Measurements from ENCODE around the gene PPFIA3. TPM values are rescaled to one million over a fixed set of nuclear protein-coding genes. Genes with fewer than 3 reads are reported as not detected.

The PPFIA3 gene
- total and polyA plus RNA-seq, 3 donors from 2014 or later: 8.8 to 13.1 (median 9.2) TPM

- DNase-seq: no peak
- Histone ChIP-seq H3K9me3 (no peaks in the 10 kb centered on the region), H3K27ac (peak overlapping the region in 1 of 2 donors; percentile 84), H3K4me3 (peak overlapping the region in 1 of 2 donors; percentile 72), H3K36me3 (ENCODE audit: low read depth, missing control alignments) (no peaks in the 10 kb centered on the region), H3K27me3 (no peaks in the 10 kb centered on the region), H3K4me1 (peaks cover 22% of the 10 kb centered on the region)
- no peak for TF ChIP-seq CTCF (IDR thresholded peaks at IDR 0.05)
- no peak for TF ChIP-seq POLR2A (IDR thresholded peaks at IDR 0.05)
- 38 to 67% methylated on average over 6 to 11 of the region's 11 CpGs for WGBS, 2 donors
- intact Hi-C loops (cut with DNase I; ENCODE audit: low total_unique reads): loop anchor here (10.0 kb wide), 1 partner anchor 53 kb away; no protein-coding TSS in a partner anchor
These were observed 28.8 kb downstream of the PPFIA3 start for GRCh38 chr19:49148044-49148682.

DNA sequence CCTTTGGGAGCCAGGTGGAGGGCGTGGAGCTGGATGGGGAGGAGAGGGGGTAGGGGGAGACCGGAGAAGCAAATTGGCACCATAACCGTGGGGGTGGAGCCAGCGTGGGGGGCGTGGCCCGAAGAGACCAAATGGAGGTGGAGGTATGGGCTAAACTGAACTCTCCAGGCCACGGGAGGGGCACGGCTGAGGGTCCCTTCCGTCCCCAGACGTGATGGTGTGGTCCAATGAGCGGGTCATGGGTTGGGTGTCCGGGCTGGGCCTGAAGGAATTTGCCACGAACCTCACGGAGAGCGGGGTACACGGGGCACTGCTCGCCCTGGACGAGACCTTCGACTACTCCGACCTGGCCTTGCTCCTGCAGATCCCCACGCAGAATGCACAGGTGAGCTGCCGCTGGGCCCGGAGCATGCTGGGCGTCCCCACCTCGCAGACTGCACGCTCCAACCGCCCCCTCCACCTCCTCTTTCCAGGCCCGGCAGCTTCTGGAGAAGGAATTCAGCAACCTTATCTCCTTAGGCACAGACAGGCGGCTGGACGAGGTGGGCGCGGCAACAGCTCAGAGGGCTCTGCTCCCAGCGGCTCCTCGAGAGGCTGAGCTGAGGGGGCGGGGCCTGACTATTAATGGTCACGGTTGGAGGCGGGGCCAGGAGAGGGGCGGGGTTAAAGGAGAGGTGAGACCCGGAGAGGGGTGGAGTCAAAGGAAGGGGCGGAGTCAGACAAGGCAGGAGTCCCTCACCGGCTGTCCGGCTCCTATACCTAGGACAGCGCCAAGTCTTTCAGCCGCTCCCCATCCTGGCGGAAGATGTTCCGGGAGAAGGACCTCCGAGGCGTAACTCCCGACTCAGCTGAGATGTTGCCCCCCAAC is 29.7 kb downstream of the PPFIA3 start:
- Histone ChIP-seq H3K27ac (peak overlapping the region; percentile 67 to 84), H3K4me3 (peak overlapping the region; percentile 65 to 72), H3K27me3 (no peaks in the 10 kb centered on the region), H3K4me1 (peaks cover 22% of the 10 kb centered on the region), H3K36me3 (ENCODE audit: low read depth, missing control alignments) (no peaks in the 10 kb centered on the region), H3K9me3 (no peaks in the 10 kb centered on the region)
- intact Hi-C loops (cut with DNase I; ENCODE audit: low total_unique reads): loop anchor here (10.0 kb wide), 1 partner anchor 54 kb away; no protein-coding TSS in a partner anchor
- DNase-seq: peak; percentile 100
- 2 to 4% methylated on average over 28 to 44 of the region's 49 CpGs for WGBS, 2 donors
- TF ChIP-seq CTCF (IDR thresholded peaks at IDR 0.05) (no peak), POLR2A (IDR thresholded peaks at IDR 0.05) (peak; percentile 24)

- Histone ChIP-seq H3K4me3 (peak overlapping the region; percentile 65 to 72), H3K36me3 (ENCODE audit: low read depth, missing control alignments) (no peaks in the 10 kb centered on the region), H3K4me1 (peaks cover 22% of the 10 kb centered on the region), H3K9me3 (no peaks in the 10 kb centered on the region), H3K27ac (peak overlapping the region; percentile 67 to 84), H3K27me3 (no peaks in the 10 kb centered on the region)
- 0 to 1% methylated on average over 18 to 22 of the region's 23 CpGs for WGBS, 2 donors
- TF ChIP-seq POLR2A (IDR thresholded peaks at IDR 0.05): no peak
- no peak for TF ChIP-seq CTCF (IDR thresholded peaks at IDR 0.05)
- intact Hi-C loops (cut with DNase I; ENCODE audit: low total_unique reads): loop anchor here (10.0 kb wide), 1 partner anchor 55 kb away; no protein-coding TSS in a partner anchor
- peak; percentile 82 for DNase-seq
These were observed 30.3 kb downstream of the PPFIA3 start for GRCh38 chr19:49149652-49150105.

- 0% methylated on average over 7 to 51 of the region's 75 CpGs for WGBS, 2 donors
- Histone ChIP-seq H3K4me1 (peaks cover 23% of the 10 kb centered on the region), H3K36me3 (ENCODE audit: low read depth, missing control alignments) (no peaks in the 10 kb centered on the region), H3K27ac (peak overlapping the region; percentile 67 to 84), H3K27me3 (no peaks in the 10 kb centered on the region), H3K9me3 (no peaks in the 10 kb centered on the region), H3K4me3 (peak overlapping the region; percentile 65 to 72)
- intact Hi-C loops (cut with DNase I; ENCODE audit: low total_unique reads): no loop called here
- TF ChIP-seq POLR2A (IDR thresholded peaks at IDR 0.05): no peak
- no peak for TF ChIP-seq CTCF (IDR thresholded peaks at IDR 0.05)
- DNase-seq: peak; percentile 88
These were observed 31.0 kb downstream of the PPFIA3 start for GRCh38 chr19:49150106-49150943.

Data from testis (tissue), 3 donors.